T-helper 17 cell (primary cell): ENCODE measurements around the gene KLF6. TPM values are rescaled to one million over a fixed set of nuclear protein-coding genes. Genes with fewer than 3 reads are reported as not detected.

Experiments used
- ATAC-seq: fragments of 150-1000 bp; cut with Tn5 transposase; 2 replicates; pipeline ENCODE4 v1.10.0; 2021; ENCODE audit warnings: mild to moderate bottlenecking, moderate library complexity
- DNase-seq, 3 donors: peaks; one replicate each; pipeline versions ENCODE4 v3.0.0 to v3.0.0-alpha.2; 2020 to 2021
- H3K9me3 ChIP-seq: one replicate; pipeline ENCODE4 v1.7.0; 2013; ENCODE audit warnings: low read length, mild to moderate bottlenecking; ENCODE audit not compliant: control insufficient read depth, poor library complexity, severe bottlenecking
- H3K27ac Mint-ChIP-seq: one replicate; pipeline ENCODE4 v1.8.0; 2022; ENCODE audit warnings: mild to moderate bottlenecking, moderate library complexity, mixed read lengths
- H3K27me3 Mint-ChIP-seq: one replicate; pipeline ENCODE4 v1.8.0; 2022; ENCODE audit warnings: mixed read lengths
- H3K36me3 Mint-ChIP-seq: one replicate; pipeline ENCODE4 v1.8.0; 2022; ENCODE audit warnings: low read depth, mixed read lengths
- H3K4me1 Mint-ChIP-seq: one replicate; pipeline ENCODE4 v1.8.0; 2022; ENCODE audit warnings: mild to moderate bottlenecking, mixed read lengths
- H3K4me3 Mint-ChIP-seq: one replicate; pipeline ENCODE4 v1.8.0; 2022; ENCODE audit warnings: mild to moderate bottlenecking, moderate library complexity, mixed read lengths
- total RNA-seq, 4 donors: library from RNA in 2 of 4; stranded (reverse) in 2 of 4; gene quantifications; one replicate each; pipeline ENCODE4 v1.2.3 and lab custom pipeline; 2022 to 2026

Gene KLF6
- 1,000 to 10,000 TPM; 1,918 to 2,317 TPM for total RNA-seq
- total RNA-seq (lab: John Stamatoyannopoulos, UW) = 455 to 2,580 reads per million in 2 donors

GRCh38 chr10:3784510-3785250 is at the start of gene KLF6:
TSS of gene KLF6 (minus strand) at chr10:3785209. CDS start at chr10:3785014, 195 bp downstream.
- no peak for DNase-seq
- peaks cover 43% of the 10 kb centered on the region for H3K4me1 Mint-ChIP-seq

GRCh38 chr10:3834404-3834803 is 49.4 kb upstream of the KLF6 start:
- no peak overlapping the region for H3K4me3 Mint-ChIP-seq
- ATAC-seq (no peak), DNase-seq (no peak)
- no peaks in the 10 kb centered on the region for H3K36me3 Mint-ChIP-seq
- H3K9me3 ChIP-seq = no peaks in the 10 kb centered on the region
- H3K4me1 Mint-ChIP-seq = peaks cover 27% of the 10 kb centered on the region
- H3K27ac Mint-ChIP-seq = no peak overlapping the region
- H3K27me3 Mint-ChIP-seq = no peaks in the 10 kb centered on the region

More at GRCh38 chr10:3784510-3785250, at the start of gene KLF6:
- peaks cover 24% of the 10 kb centered on the region for H3K36me3 Mint-ChIP-seq
- H3K9me3 ChIP-seq = no peaks in the 10 kb centered on the region
- peaks cover 4% of the 10 kb centered on the region for H3K27me3 Mint-ChIP-seq
- peak; percentile 0 for ATAC-seq
- H3K4me3 Mint-ChIP-seq = peak within 1 kb of the TSS; percentile 94
- H3K27ac Mint-ChIP-seq = peak within 1 kb of the TSS; percentile 100

GRCh38 chr10:3833046-3833445 is 48.0 kb upstream of the KLF6 start:
- Mint-ChIP-seq H3K27ac (peak overlapping the region; percentile 41), H3K27me3 (no peaks in the 10 kb centered on the region), H3K4me3 (no peak overlapping the region), H3K36me3 (no peaks in the 10 kb centered on the region), H3K4me1 (peaks cover 37% of the 10 kb centered on the region)
- no peak for ATAC-seq
- no peak for DNase-seq
- no peaks in the 10 kb centered on the region for H3K9me3 ChIP-seq

DNA sequence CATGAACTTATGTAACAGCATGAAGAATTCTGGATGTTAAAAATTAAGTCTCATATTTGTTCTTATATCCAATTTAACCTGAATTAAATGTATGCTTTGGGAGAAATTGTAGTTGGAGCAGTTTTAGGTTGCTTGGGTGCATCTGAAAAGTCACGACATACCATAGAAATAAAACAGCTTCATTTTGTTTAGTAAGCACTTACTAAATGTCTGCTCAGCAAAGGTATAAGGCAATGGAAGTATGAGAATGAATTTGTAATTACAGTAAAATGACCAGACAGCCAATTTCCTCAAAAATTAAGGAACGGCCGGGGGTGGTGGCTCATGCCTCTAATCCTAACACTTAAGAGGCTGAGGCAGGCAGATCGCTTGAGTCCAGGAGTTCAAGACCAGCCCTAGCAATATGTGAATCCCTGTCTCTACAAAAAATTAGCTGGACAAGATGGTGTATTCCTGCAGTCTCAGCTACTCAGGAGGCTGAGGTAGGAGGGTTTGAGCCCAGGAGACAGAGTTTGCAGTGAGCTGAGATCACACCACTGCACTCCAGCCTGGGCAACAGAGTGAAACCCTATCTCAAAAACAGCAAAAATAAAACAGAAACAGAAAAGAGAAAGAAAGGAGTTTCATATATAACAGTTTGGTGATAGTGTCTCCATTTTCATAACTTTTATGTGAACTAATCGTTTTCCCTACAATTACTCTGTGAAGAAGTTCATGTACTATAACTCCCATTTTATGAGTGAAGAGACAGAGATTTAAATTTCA is 47.2 kb upstream of the KLF6 start:
- ATAC-seq = no peak
- no peaks in the 10 kb centered on the region for H3K36me3 Mint-ChIP-seq
- H3K27me3 Mint-ChIP-seq = no peaks in the 10 kb centered on the region
- no peak overlapping the region for H3K4me3 Mint-ChIP-seq
- H3K27ac Mint-ChIP-seq = peak overlapping the region; percentile 41
- no peak for DNase-seq
- H3K9me3 ChIP-seq = no peaks in the 10 kb centered on the region
- H3K4me1 Mint-ChIP-seq = peaks cover 41% of the 10 kb centered on the region

- H3K27ac Mint-ChIP-seq = peak overlapping the region; percentile 41
- H3K4me3 Mint-ChIP-seq = no peak overlapping the region
Measured at GRCh38 chr10:3831608-3832007, 46.6 kb upstream of the KLF6 start.

GRCh38 chr10:3830946-3831345 is 45.9 kb upstream of the KLF6 start:
- H3K36me3 Mint-ChIP-seq = no peaks in the 10 kb centered on the region
- no peaks in the 10 kb centered on the region for H3K9me3 ChIP-seq
- H3K27ac Mint-ChIP-seq = peak overlapping the region; percentile 95
- peak overlapping the region; percentile 21 for H3K4me3 Mint-ChIP-seq
- peaks cover 36% of the 10 kb centered on the region for H3K4me1 Mint-ChIP-seq
- ATAC-seq = no peak
- H3K27me3 Mint-ChIP-seq = no peaks in the 10 kb centered on the region
- no peak for DNase-seq

More at GRCh38 chr10:3831608-3832007, 46.6 kb upstream of the KLF6 start:
- no peaks in the 10 kb centered on the region for H3K9me3 ChIP-seq
- DNase-seq = no peak
- Mint-ChIP-seq H3K36me3 (no peaks in the 10 kb centered on the region), H3K27me3 (no peaks in the 10 kb centered on the region), H3K4me1 (peaks cover 41% of the 10 kb centered on the region)
- ATAC-seq = no peak

DNA sequence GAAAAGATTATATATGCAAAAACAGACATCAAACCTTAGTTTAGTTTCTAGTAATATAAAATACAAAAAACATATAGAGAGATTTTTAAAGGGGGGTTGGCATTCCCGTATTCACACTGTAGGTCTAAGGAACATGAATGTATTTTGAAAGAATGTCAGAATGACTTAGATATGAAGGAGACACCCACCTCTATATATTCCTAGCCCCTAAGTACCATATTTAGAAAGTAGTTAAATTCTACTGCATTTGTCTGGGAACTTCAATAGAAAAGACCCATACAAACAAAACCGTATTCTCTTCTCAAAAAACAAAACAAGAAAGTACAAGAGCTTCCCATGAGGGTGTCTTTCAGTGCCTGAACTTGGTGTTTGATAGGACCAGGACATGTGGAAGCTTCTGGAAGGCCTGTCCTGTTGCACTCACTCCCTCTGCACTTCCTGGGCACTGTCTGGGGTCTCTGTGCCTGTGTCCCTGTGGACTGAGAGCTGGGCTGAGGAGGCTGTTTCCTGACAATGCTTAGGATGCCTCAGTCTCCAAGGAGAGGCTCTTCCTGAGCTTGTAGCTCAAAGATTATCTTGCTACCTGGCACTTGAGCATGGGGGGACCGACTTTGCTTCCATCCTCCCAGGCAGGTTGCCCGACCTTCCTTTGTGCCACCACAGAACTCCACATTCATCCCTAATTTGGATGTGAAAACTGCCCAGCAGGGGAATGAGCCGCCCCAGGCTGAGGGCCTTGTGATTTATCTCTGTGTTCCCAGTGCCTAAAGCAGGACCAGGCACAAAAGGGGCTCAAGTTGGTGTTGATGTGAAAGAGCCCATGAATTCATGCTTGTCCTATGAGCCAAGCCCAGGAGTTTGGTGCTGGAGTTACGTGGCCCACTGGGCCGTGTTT is 44.4 kb upstream of the KLF6 start:
- DNase-seq = no peak
- H3K27ac Mint-ChIP-seq = peak overlapping the region; percentile 95
- peak; percentile 34 for ATAC-seq
- peak overlapping the region; percentile 88 for H3K4me3 Mint-ChIP-seq
- H3K4me1 Mint-ChIP-seq = peaks cover 30% of the 10 kb centered on the region
- H3K9me3 ChIP-seq = no peaks in the 10 kb centered on the region
- H3K27me3 Mint-ChIP-seq = no peaks in the 10 kb centered on the region
- no peaks in the 10 kb centered on the region for H3K36me3 Mint-ChIP-seq

DNA sequence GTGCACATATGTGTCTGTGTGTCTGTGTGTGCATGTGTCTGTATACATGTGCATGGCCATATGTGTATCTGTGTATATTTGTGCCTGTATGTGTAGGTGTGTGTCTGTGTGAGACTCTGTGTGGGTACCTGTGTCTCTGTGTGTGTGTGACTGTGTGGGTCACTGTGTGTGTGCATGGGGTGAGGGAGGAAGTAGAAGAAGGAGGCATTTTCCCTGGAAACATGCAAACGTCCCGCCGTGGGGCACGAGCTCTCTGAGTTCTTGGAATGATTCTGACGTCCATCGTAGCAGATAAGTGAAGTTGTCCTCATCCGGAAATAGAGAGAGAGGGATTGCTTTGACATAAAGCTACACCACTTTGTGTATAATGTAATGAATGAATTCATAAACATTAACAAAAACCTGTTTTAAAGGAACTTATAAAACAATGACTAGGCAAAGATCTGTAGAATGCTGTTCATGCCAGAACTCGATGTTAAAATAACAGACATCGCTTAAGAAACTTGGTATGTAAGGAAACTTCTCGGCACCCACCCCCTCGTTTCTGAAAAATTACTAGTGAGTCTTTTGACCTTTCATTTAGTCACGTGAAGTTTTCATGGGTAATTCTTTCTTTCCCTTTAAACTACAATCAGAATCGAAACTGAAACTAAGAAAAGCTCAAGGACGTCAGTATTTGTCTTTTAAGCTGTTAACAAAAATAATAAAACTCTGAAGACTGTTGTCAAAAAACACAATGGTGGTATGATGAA is 43.6 kb upstream of the KLF6 start:
- Mint-ChIP-seq H3K4me3 (peak overlapping the region; percentile 88), H3K36me3 (no peaks in the 10 kb centered on the region), H3K4me1 (peaks cover 30% of the 10 kb centered on the region), H3K27ac (peak overlapping the region; percentile 95), H3K27me3 (no peaks in the 10 kb centered on the region)
- peak; percentile 65 for ATAC-seq
- no peaks in the 10 kb centered on the region for H3K9me3 ChIP-seq
- DNase-seq = no peak

- Mint-ChIP-seq H3K36me3 (no peaks in the 10 kb centered on the region), H3K27ac (peak overlapping the region; percentile 95), H3K27me3 (no peaks in the 10 kb centered on the region), H3K4me1 (peaks cover 28% of the 10 kb centered on the region), H3K4me3 (peak overlapping the region; percentile 88)
- no peaks in the 10 kb centered on the region for H3K9me3 ChIP-seq
- DNase-seq (no peak), ATAC-seq (no peak)
Measured at GRCh38 chr10:3827768-3828403, 42.9 kb upstream of the KLF6 start.

- H3K4me3 Mint-ChIP-seq = no peak overlapping the region
- H3K9me3 ChIP-seq = no peaks in the 10 kb centered on the region
- DNase-seq = no peak
- no peaks in the 10 kb centered on the region for H3K27me3 Mint-ChIP-seq
- H3K4me1 Mint-ChIP-seq = peaks cover 22% of the 10 kb centered on the region
- peak overlapping the region; percentile 95 for H3K27ac Mint-ChIP-seq
- H3K36me3 Mint-ChIP-seq = no peaks in the 10 kb centered on the region
- ATAC-seq = no peak
Measured at GRCh38 chr10:3827266-3827665, 42.3 kb upstream of the KLF6 start.

- ATAC-seq (no peak), DNase-seq (no peak)
- H3K27me3 Mint-ChIP-seq = no peaks in the 10 kb centered on the region
- peaks cover 21% of the 10 kb centered on the region for H3K4me1 Mint-ChIP-seq
- no peak overlapping the region for H3K27ac Mint-ChIP-seq
- no peaks in the 10 kb centered on the region for H3K9me3 ChIP-seq
- H3K4me3 Mint-ChIP-seq = no peak overlapping the region
- H3K36me3 Mint-ChIP-seq = no peaks in the 10 kb centered on the region
Measured at GRCh38 chr10:3825862-3826351, 40.9 kb upstream of the KLF6 start.

DNA sequence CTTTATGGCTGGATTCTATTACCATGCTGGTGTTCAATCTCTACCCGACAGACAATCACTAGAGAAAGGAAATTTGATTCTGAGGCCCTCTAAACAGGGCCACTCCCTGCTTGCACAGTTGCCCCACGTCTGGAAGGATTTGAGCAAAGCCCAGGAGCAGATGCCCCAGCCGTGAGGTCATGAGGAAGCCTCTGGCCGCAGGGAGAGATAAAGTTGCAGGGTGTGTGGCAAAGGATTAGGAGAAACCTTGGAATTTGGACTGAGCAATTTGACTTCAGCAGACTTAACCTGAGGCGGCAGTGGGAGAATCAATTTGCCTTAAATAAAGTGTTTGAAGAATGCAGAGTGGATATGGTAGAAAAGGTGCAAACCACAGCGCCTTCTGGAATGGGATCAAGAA is 40.2 kb upstream of the KLF6 start:
- Mint-ChIP-seq H3K27ac (no peak overlapping the region), H3K27me3 (no peaks in the 10 kb centered on the region)

More for the DNA sequence above, 40.2 kb upstream of the KLF6 start:
- DNase-seq (no peak), ATAC-seq (no peak)
- Mint-ChIP-seq H3K36me3 (no peaks in the 10 kb centered on the region), H3K4me1 (peaks cover 19% of the 10 kb centered on the region), H3K4me3 (no peak overlapping the region)
- H3K9me3 ChIP-seq = no peaks in the 10 kb centered on the region
